Keratinocyte (primary cell): ENCODE data around the gene SEC11C. TPM values are rescaled to one million over a fixed set of nuclear protein-coding genes. Genes with fewer than 3 reads are reported as not detected.

Source experiments
- DNase-seq: peaks from one replicate; pipeline ENCODE4 v3.0.0-alpha.2; 2011; ENCODE audit warnings: low read depth, missing footprints, low spot score
- FAIRE-seq: peaks from 2 replicates; lab custom pipeline; 2011; peaks lifted over from hg19 to GRCh38; lab: Jason Lieb, UNC
- H2AFZ ChIP-seq: 2 replicates; pipeline ENCODE4 v1.6.0; 2012; ENCODE audit warnings: low read length, control low read depth, inconsistent platforms; ENCODE audit not compliant: control insufficient read depth
- H3K27ac ChIP-seq: 2 replicates; pipeline ENCODE4 v1.5.1; 2011; ENCODE audit warnings: low read length; ENCODE audit not compliant: control insufficient read depth, insufficient read depth
- H3K27me3 ChIP-seq: 3 replicates; pipeline ENCODE4 v1.6.0; 2011; ENCODE audit warnings: low read length; ENCODE audit not compliant: control insufficient read depth, insufficient read depth; ENCODE audit errors: extremely low read depth
- H3K36me3 ChIP-seq, 2 experiments: 2 replicates in 1 of 2; 3 replicates in 1 of 2; pipeline ENCODE4 v1.5.1; 2011; ENCODE audit warnings: low read length in 2 of 2, mild to moderate bottlenecking in 1 of 2; ENCODE audit not compliant: control insufficient read depth in 2 of 2, insufficient read depth in 2 of 2; ENCODE audit errors: extremely low read depth in 1 of 2
- H3K4me1 ChIP-seq: 3 replicates; pipeline ENCODE4 v1.5.1; 2011; ENCODE audit warnings: low read length; ENCODE audit not compliant: control insufficient read depth, insufficient read depth; ENCODE audit errors: extremely low read depth
- H3K4me2 ChIP-seq: 3 replicates; pipeline ENCODE4 v1.6.0; 2011; ENCODE audit warnings: low read depth, low read length; ENCODE audit not compliant: control insufficient read depth, insufficient read depth; ENCODE audit errors: extremely low read depth
- H3K4me3 ChIP-seq, 3 experiments: fragments of 200-600 bp in 1 of 3; sonication (generic) in 1 of 3; 2 replicates in 2 of 3; 3 replicates in 1 of 3; pipeline ENCODE4 v1.5.1; 2011 to 2016; ENCODE audit warnings: low read length in 3 of 3, mild to moderate bottlenecking in 3 of 3, control low read depth in 2 of 3, inconsistent platforms in 1 of 3, low read depth in 1 of 3, mixed read lengths in 1 of 3, mixed run types in 1 of 3, moderate library complexity in 1 of 3; ENCODE audit not compliant: control insufficient read depth in 2 of 3, insufficient read depth in 2 of 3; ENCODE audit errors: extremely low read depth in 1 of 3
- H3K79me2 ChIP-seq: 2 replicates; pipeline ENCODE4 v1.6.0; 2012; ENCODE audit warnings: low read length; ENCODE audit not compliant: control insufficient read depth, insufficient read depth
- H3K9ac ChIP-seq: 3 replicates; pipeline ENCODE4 v1.6.0; 2011; ENCODE audit warnings: low read length; ENCODE audit not compliant: control insufficient read depth, insufficient read depth; ENCODE audit errors: extremely low read depth
- H3K9me1 ChIP-seq: 3 replicates; pipeline ENCODE4 v1.6.0; 2011; ENCODE audit warnings: low read length; ENCODE audit not compliant: control insufficient read depth, insufficient read depth; ENCODE audit errors: extremely low read depth
- H3K9me3 ChIP-seq: 2 replicates; pipeline ENCODE4 v1.5.1; 2012; ENCODE audit warnings: low read depth, low read length; ENCODE audit not compliant: control insufficient read depth
- H4K20me1 ChIP-seq: 3 replicates; pipeline ENCODE4 v1.6.0; 2011; ENCODE audit warnings: low read length; ENCODE audit not compliant: control insufficient read depth, insufficient read depth; ENCODE audit errors: extremely low read depth
- CTCF ChIP-seq, 3 experiments: IDR thresholded peaks in 1 of 3; conservative IDR thresholded peaks in 1 of 3; optimal IDR thresholded peaks in 1 of 3; 2 replicates in 2 of 3; 3 replicates in 1 of 3; pipeline versions ENCODE3 to v1.5.1; 2011; ENCODE audit warnings: low read length in 3 of 3, mild to moderate bottlenecking in 3 of 3, moderate library complexity in 2 of 3, control low read depth in 1 of 3, inconsistent platforms in 1 of 3; ENCODE audit not compliant: insufficient read depth in 2 of 3; ENCODE audit errors: extremely low read depth in 1 of 3
- EZH2 ChIP-seq: IDR thresholded peaks from one replicate; pipeline ENCODE4 v1.6.1; 2012; ENCODE audit warnings: inconsistent platforms, mild to moderate bottlenecking, low read length, moderate library complexity
- dilution Hi-C: fragments of 300-500 bp; cut with MboI; formaldehyde crosslinking; loops from one replicate; pipeline ENCODE4 v1.7.0; 2020; ENCODE audit warnings: low sequenced_read_pairs; ENCODE audit not compliant: extremely low pct_ligation_motif_present
- polyA plus RNA-seq, 5 experiments: library from polyadenylated mRNA; depleted of rRNA in 3 of 5; stranded (reverse) in 3 of 5; stranded (forward) in 1 of 5; unstranded in 1 of 5; fragments of >200 nt; gene quantifications; 1 replicate in 1 of 5; 2 replicates in 3 of 5; 3 replicates in 1 of 5; pipeline versions ENCODE4 v1.2.1 to v1.2.3, GENCODE V29; 2011 to 2012; ENCODE audit warnings: missing spikeins in 2 of 5, low read depth in 1 of 5, low replicate concordance in 1 of 5

Gene SEC11C
- polyA plus RNA-seq, 1 donor (not counting 4 experiments of a cell fraction or from before 2014, with no cell fraction given): 56.5 TPM

GRCh38 chr18:59149416-59149815, 9.7 kb downstream of the SEC11C start:
- dilution Hi-C loops: no loop called here
- H3K79me2 ChIP-seq: peaks cover 4% of the 10 kb centered on the region
- H3K9ac ChIP-seq: no peak overlapping the region
- no peaks in the 10 kb centered on the region for H3K4me1 ChIP-seq
- FAIRE-seq: no peak
- no peak overlapping the region for H2AFZ ChIP-seq
- no peaks in the 10 kb centered on the region for H3K27me3 ChIP-seq
- no peak overlapping the region for H3K4me3 ChIP-seq
- peaks cover 3% of the 10 kb centered on the region for H4K20me1 ChIP-seq
- peaks cover 0 to 2% of the 10 kb centered on the region in 2 experiments for H3K36me3 ChIP-seq
- H3K9me1 ChIP-seq: no peaks in the 10 kb centered on the region
- H3K9me3 ChIP-seq: no peaks in the 10 kb centered on the region
- TF ChIP-seq EZH2: no peak
- TF ChIP-seq CTCF (optimal IDR thresholded peaks at IDR 0.05 in 1 of 3, IDR thresholded peaks at IDR 0.05 in 1 of 3, conservative IDR thresholded peaks at IDR 0.05 in 1 of 3; ENCODE audit: extremely low read depth in 1 of 3, insufficient read depth in 2 of 3, low read length in 3 of 3): no peak
- H3K4me2 ChIP-seq: no peak overlapping the region
- no peak for DNase-seq
- no peak overlapping the region for H3K27ac ChIP-seq

GRCh38 chr18:59150236-59150635, 10.6 kb downstream of the SEC11C start:
- Histone ChIP-seq H2AFZ (no peak overlapping the region), H3K36me3 (peaks cover 1 to 2% of the 10 kb centered on the region in 2 experiments), H4K20me1 (peaks cover 2% of the 10 kb centered on the region), H3K4me2 (no peak overlapping the region), H3K9me3 (no peaks in the 10 kb centered on the region), H3K27me3 (no peaks in the 10 kb centered on the region), H3K4me3 (no peak overlapping the region), H3K9me1 (no peaks in the 10 kb centered on the region), H3K79me2 (peaks cover 1% of the 10 kb centered on the region), H3K27ac (no peak overlapping the region), H3K4me1 (no peaks in the 10 kb centered on the region), H3K9ac (no peak overlapping the region)
- FAIRE-seq (no peak), DNase-seq (no peak)
- dilution Hi-C loops: no loop called here
- no peak for TF ChIP-seq CTCF (optimal IDR thresholded peaks at IDR 0.05 in 1 of 3, IDR thresholded peaks at IDR 0.05 in 1 of 3, conservative IDR thresholded peaks at IDR 0.05 in 1 of 3; ENCODE audit: extremely low read depth in 1 of 3, insufficient read depth in 2 of 3, low read length in 3 of 3)
- TF ChIP-seq EZH2: no peak
